PFSK-1 (cell line): ENCODE measurements around the gene DEDD2.

Experiments
- FOXP2 ChIP-seq: optimal IDR thresholded peaks from 2 replicates; pipeline ENCODE3; 2011; ENCODE audit warnings: borderline replicate concordance, control low read depth, inconsistent platforms; ENCODE audit not compliant: insufficient read depth; ENCODE audit errors: extremely low read length, extremely low read depth
- POLR2AphosphoS5 ChIP-seq: IDR thresholded peaks from 2 replicates; pipeline ENCODE4 v1.6.1; 2012; ENCODE audit warnings: low read depth, mild to moderate bottlenecking, control low read depth, low read length, moderate library complexity
- REST ChIP-seq, 2 experiments: IDR thresholded peaks; 2 replicates each; pipeline versions ENCODE4 v1.6.1 to v1.8.0; 2011 to 2012; ENCODE audit warnings: low read depth in 2 of 2, low read length in 2 of 2, control low read depth in 1 of 2, inconsistent platforms in 1 of 2, mild to moderate bottlenecking in 1 of 2, moderate library complexity in 1 of 2; ENCODE audit not compliant: insufficient read depth in 1 of 2
- SIN3A ChIP-seq: IDR thresholded peaks from 2 replicates; pipeline ENCODE4 v1.6.1; 2012; ENCODE audit warnings: mild to moderate bottlenecking, low read length, moderate library complexity, borderline replicate concordance; ENCODE audit not compliant: insufficient read depth
- TAF1 ChIP-seq: IDR thresholded peaks from 2 replicates; pipeline ENCODE4 v1.6.1; 2012; ENCODE audit warnings: low read length, control low read depth, borderline replicate concordance; ENCODE audit not compliant: insufficient read depth

DEDD2 gene

DNA sequence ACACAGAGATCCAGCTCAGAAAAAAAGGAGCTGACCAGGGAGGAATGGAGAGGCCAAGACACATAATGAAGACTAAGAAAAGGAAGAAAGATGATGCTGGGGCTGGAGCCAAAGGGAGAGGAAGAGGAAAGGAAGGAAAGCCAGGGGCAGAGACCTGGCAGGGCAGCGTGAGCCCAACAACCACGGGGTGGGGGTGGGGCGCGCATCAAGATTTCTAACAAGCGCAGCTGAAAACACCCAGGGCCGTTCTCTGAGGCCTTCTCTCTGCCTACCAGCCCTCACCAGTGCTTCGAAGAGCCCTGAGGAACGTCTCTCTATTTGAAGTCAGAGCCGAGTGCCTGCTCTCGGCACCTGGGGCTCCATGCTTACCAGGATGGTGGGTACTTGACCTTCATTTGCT, 61.7 kb downstream of the DEDD2 start:
- TF ChIP-seq POLR2AphosphoS5, result no peak
- TF ChIP-seq REST (IDR thresholded peaks at IDR 0.05; ENCODE audit: insufficient read depth in 1 of 2, low read depth in 2 of 2, low read length in 2 of 2), result no peak
- TF ChIP-seq FOXP2, result no peak
- no peak for TF ChIP-seq SIN3A
- TF ChIP-seq TAF1, result no peak

- TF ChIP-seq TAF1 (no peak), SIN3A (no peak), POLR2AphosphoS5 (no peak), REST (IDR thresholded peaks at IDR 0.05; ENCODE audit: insufficient read depth in 1 of 2, low read depth in 2 of 2, low read length in 2 of 2) (no peak), FOXP2 (no peak)
Observed at GRCh38 chr19:42154471-42155323, 62.8 kb downstream of the DEDD2 start.

- no peak for TF ChIP-seq TAF1
- TF ChIP-seq SIN3A, result no peak
- no peak for TF ChIP-seq FOXP2
- TF ChIP-seq POLR2AphosphoS5, result no peak
- TF ChIP-seq REST (IDR thresholded peaks at IDR 0.05; ENCODE audit: insufficient read depth in 1 of 2, low read depth in 2 of 2, low read length in 2 of 2), result no peak
Observed at GRCh38 chr19:42153672-42154433, 63.6 kb downstream of the DEDD2 start.

DNA sequence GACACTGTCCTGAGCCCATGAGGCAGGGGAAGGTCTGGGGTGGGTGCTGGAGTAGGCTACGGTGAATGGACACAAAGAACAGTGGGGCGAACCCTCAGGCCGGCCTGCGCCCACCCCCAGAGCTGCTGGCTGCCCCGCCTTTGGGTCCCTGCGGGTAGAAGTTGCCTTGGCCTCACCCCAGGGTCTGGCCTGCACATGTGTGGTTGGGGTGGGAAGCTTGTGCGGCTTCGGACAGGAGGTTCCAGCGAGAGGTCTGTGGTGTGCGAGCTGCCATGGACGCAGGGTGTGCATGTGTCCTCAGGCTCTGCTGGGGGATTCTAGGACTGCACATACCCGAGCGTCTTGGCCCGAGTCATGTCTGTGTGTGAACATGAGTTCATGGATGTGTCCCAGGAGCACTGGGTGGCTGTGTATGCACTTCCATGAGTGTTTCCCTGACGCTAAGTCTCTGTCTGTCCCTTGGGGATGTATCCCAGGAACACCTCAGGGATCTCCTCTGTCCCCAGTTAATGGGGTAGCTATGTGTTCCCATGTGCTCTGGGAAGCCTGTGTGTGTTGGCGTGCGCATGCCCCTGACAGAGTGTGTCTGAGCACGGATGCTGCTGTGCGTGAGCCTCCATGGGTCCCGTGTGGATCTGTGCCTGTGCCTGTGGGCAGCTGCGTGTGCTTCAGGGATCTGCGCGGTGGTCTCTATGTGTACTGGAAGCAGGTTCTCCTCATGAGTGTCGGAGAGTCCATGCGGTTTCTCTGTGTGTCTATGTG, 64.4 kb downstream of the DEDD2 start:
- TF ChIP-seq REST (IDR thresholded peaks at IDR 0.05; ENCODE audit: insufficient read depth in 1 of 2, low read depth in 2 of 2, low read length in 2 of 2) (no peak), POLR2AphosphoS5 (no peak), TAF1 (no peak), SIN3A (no peak), FOXP2 (no peak)
